ENCODE results near the gene NAA11.

NAA11 gene

GRCh38 chr4:79325864-79326328 is at the start of gene NAA11:
NAA11 (minus strand) TSS chr4:79326061; CDS start chr4:79325877, 184 bp downstream.
- no peak for DNase-seq

GRCh38 chr4:79370026-79370425 is 44.2 kb upstream of the NAA11 start:
- DNase-seq = no peak

DNA sequence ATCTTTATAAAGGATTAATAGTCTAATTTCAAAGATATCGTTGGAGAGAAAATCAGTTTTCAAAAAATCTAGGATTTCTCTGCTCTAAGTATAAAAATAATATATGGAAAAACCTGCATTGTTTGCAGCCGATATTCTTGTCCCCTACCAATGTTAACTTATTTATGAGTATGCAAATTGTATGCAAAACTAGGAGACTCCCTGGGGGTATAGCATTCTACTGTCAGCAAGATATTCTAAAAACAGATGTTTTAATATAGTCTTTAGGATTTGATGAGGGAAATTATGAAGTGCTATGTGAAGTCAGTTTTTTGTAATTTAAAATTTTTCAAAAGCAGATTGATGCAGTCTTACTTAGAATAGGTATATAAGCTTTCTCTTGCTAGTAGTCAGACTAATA is 41.2 kb upstream of the NAA11 start:
- DNase-seq = no peak

- DNase-seq = no peak
Measured at GRCh38 chr4:79366422-79366821, 40.6 kb upstream of the NAA11 start.

DNA sequence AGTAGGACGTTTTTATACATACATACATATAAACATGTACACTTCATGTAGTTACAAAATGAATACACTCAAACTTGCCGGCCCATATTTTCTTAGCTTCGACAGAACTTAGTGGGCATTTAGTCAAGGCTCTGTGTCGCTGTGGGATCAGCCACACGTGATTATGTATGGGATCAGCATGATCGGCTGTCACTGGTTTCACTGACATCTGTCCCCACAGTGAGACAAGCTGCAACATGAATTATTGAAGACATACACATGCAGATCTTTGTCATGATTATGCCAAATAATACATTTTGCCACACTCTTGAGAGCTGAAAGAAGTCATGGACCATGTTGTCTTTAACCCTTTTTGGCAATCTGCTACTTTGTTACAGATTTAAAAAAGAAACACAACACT is 38.2 kb upstream of the NAA11 start:
- DNase-seq = no peak

DNA sequence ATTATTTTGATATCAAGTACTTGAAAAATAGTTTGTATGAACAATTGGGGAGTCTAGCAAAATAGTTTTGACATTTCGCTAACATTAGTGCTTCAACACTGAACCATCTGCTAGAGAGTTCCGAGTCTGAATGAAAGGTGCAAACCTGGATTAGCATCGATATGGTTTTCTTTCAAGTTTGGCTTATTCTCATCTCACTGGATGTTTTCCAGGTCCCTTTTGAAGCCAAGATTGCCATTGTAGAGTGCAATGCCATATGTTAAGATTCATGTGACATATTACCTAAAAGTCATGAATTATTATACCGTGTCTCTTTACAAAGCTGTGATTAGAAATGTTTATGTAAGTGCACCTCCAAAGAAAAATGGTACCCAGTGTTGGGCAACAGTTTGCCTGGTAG is 36.8 kb upstream of the NAA11 start:
- DNase-seq = no peak

DNA sequence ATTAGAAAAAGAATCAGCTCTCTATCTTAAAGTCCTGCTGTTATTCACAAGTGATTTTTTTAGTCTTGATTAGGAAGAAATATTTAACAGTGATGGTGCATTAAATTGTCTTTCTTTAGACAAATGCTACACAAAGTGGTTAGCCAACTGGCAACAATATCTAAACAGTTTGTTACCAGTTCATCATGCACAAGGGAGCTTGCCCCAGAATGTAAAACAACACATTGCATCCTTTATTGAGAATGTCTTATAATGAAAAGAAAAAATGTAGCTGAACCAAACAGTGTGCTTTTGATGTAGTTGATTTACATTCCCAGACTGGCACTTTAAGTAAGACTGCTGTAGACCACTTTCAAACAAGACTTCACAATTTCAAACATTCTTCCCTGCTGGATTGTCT is 34.1 kb upstream of the NAA11 start:
- DNase-seq = no peak

DNA sequence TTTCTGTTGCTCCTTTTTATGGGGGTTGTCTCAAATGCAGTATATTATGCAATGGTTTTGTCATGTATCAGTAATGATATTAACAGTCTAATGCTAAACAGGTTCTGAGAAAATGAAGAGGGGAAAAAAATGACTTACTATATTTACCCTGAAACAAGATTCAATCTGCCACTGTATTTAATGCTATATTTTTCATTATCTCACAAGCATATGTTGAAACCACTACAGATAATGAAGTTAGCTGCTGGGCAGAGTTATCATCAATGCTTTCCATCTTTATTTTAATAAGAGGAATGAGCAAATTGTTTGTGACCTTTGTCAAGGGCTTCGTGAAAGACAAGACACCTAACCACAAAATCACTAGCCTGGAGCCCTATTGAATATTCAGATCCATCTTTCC is 32.6 kb upstream of the NAA11 start:
- DNase-seq = no peak

GRCh38 chr4:79357365-79357764 is 31.5 kb upstream of the NAA11 start:
- DNase-seq = no peak

GRCh38 chr4:79353075-79353474 is 27.2 kb upstream of the NAA11 start:
- DNase-seq = no peak

DNA sequence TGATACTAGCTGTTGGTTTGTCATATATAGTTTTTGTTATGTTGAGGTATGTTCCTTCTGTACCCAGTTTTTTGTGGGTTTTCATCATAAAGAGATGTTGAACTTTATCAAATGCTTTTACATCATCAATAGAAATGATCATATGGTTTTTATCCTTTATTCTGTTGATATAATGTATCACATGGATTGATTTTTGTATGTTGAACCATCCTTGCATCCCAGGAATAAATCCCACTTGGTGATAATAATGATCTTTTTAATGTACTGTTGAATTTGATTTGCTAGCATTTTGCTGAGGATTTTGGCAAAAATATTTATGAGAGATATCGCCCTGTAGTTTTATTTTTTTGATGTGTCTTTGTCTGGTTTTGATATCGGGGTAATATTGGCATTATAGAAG is 22.5 kb upstream of the NAA11 start:
- no peak for DNase-seq

DNA sequence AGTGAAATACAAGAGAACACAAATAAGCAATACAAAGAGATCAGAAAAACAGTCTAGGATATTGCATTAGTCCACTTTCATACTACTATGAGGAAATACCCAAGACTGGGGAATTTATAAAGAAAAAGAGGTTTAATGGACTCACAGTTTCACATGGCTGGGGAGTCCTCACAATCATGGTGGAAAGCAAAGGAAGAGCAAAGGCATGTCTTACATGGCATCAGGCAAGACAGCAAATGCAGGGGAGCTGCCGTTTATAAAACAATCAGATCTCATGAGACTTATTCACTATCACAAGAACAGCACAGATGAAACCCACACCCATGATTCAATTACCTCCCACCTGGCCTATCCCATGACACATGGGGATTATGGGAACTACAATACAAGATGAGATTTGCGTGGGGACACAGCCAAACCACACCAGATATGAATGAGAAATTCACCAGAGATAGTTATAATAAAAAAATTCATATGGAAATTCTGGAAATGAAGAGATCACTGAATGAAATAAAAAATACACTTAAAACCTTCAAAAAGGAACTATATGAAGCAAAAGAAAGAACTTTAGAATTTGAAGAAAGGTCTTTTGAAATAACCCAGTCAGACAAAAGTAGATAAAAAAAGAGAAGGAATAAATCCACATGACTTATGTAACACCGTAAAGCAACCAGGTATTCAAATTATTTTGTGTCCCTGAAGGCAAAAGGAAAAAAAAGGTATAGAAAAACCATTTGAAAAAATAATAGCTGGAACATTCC is 16.2 kb upstream of the NAA11 start:
- DNase-seq = no peak

DNA sequence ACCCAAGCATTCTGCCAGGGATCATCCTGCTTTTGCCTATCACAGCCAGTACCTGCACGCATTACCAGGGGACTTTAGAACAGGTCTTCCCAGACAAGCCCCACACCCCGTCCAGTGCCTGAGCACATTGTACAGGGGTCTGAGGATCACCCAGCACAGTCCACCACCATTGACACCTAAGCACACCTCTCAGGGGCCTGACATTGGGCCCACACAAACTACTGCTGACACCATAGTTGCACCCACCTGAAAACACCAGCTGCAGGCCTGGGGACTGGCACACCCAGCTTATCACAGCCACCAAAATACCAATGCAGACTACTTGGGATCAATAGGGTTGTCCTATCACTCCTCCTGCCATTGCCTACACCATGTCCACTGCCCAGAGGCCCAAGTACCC is 14.7 kb upstream of the NAA11 start:
- DNase-seq = no peak

GRCh38 chr4:79338148-79338547 is 12.3 kb upstream of the NAA11 start:
- DNase-seq = no peak

- no peak for DNase-seq
Measured at GRCh38 chr4:79334783-79335182, 8.9 kb upstream of the NAA11 start.

DNA sequence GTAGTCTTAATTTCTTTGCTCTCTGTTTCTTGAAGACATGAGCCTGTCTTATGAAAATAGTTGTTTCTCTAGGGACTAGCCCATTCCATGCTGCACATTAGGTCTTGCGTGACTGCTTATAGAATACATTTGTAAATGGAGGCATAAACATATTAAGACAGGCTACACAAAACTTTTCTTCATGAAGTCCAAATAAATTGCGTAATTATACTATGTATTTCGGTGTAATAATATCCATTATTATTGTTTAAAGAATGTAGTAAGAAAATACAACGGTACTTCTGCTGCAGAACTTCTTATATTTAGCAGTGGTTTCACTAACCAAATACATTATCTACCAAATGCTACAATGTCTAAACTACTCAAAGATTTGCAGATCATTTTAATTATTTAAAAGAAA is 8.5 kb upstream of the NAA11 start:
- no peak for DNase-seq

- DNase-seq = no peak
Measured at GRCh38 chr4:79331126-79331876, 5.4 kb upstream of the NAA11 start.

- DNase-seq = no peak
Measured at GRCh38 chr4:79330720-79331119, 4.9 kb upstream of the NAA11 start.

DNA sequence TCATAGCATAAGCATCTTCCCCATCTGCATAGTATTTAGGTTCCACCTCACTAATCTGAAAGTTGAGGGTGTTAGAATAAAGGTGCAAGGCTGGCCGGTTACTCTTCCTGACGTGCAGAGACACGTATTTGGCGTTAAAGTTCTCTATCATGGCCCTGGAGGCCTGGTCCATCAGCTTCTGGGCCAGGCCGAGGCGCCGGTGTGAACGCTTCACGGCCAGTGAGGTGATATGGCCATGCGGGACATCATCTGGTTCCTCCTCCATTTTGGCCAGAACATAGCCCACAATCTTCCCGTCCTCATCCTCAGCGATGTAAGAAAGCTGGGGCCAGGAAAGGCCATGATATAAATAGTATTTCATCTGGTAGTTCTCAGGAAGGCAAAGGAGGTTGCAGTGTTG is 425 bp downstream of the NAA11 start:
- DNase-seq = no peak

DNA sequence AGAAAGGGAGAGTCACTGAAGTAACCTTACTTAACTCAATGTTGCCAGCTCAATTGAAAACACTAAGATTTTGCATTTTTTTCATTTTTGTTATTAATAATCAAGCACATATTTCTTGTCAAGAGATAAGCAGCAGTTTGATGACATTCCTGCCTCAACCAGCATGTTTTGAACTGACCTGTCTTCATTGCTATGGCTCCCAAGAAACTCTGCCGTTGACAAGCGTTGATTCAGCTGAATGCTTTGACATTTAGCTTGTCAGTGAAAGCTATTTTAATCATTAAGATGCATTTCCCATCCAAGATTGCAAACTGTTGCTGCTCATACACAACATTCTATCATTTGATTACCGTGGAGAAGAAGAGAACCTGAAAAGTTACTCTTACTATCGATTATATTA is 5.9 kb downstream of the NAA11 start:
- DNase-seq = no peak

DNA sequence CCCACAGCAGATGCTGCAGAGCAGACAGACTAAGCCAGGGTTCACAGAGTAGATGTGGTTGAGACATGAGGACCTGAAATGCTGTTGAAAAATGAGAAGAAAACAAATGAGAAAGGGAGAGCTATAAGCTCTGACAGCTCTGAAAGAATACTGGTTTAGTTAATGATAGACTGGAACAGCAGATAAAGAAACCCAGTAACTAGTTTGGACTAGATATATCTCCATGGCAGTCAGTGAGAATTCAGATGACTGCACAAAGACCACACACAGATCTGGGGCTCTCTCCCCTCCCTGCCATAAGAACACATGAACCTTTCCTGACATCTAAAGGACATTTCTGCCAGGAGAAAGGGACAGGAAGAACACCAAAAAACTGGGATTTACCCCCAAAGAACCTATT is 8.2 kb downstream of the NAA11 start:
- no peak for DNase-seq

DNA sequence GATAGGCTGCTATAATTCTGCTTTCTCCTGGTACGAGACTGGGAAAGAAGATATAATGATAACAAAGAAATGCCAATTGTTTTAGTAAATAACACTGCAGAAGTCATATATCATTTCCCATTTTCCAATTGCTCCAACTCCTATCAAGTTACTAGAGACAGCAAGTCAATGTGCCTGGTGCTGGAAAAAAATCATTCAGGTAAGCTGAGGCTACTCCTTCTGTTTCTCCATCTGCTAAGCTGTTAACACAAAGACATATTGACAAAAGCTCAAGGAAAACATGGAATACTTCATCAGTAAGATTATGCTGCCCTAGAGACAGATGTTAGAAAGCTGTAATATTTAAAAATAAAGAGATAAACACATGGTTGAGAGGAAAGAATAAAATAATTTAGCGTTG is 10.0 kb downstream of the NAA11 start:
- DNase-seq = no peak

GRCh38 chr4:79311279-79311678 is 14.6 kb downstream of the NAA11 start:
- DNase-seq = no peak

- DNase-seq = no peak
Measured at GRCh38 chr4:79308971-79309370, 16.9 kb downstream of the NAA11 start.

GRCh38 chr4:79308137-79308536 is 17.7 kb downstream of the NAA11 start:
- no peak for DNase-seq

Data from GOT3 (cell line).